Measurements from ENCODE around the gene IFITM1. TPM values are rescaled to one million over a fixed set of nuclear protein-coding genes. Genes with fewer than 3 reads are reported as not detected.

IFITM1 gene
- polyA plus RNA-seq, 3 donors = 26.0 to 49.5 (median 36.3) TPM

DNA sequence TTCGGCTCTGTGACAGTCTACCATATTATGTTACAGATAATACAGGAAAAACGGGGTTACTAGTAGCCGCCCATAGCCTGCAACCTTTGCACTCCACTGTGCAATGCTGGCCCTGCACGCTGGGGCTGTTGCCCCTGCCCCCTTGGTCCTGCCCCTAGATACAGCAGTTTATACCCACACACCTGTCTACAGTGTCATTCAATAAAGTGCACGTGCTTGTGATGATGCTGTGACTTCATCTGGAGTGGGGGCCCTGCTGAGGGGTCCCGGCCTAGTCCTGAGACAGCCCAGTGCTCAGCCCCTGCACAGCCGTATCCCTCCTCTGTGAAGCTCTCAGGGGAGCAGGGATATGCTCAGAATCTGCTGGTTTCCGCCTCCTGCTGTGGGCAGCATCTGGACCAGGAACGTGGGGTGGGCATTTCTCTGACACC lies 1.2 kb downstream of the IFITM1 start:
- TF ChIP-seq, protein P1, sequence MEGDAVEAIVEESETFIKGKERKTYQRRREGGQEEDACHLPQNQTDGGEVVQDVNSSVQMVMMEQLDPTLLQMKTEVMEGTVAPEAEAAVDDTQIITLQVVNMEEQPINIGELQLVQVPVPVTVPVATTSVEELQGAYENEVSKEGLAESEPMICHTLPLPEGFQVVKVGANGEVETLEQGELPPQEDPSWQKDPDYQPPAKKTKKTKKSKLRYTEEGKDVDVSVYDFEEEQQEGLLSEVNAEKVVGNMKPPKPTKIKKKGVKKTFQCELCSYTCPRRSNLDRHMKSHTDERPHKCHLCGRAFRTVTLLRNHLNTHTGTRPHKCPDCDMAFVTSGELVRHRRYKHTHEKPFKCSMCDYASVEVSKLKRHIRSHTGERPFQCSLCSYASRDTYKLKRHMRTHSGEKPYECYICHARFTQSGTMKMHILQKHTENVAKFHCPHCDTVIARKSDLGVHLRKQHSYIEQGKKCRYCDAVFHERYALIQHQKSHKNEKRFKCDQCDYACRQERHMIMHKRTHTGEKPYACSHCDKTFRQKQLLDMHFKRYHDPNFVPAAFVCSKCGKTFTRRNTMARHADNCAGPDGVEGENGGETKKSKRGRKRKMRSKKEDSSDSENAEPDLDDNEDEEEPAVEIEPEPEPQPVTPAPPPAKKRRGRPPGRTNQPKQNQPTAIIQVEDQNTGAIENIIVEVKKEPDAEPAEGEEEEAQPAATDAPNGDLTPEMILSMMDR (IDR thresholded peaks at IDR 0.05) = no peak
- no peak overlapping the region for H3K27ac ChIP-seq (ENCODE audit: low read depth in 1 of 2, low read length in 2 of 2)
- no peak overlapping the region for H3K9ac ChIP-seq (ENCODE audit: insufficient read depth, low read length, poor library complexity, severe bottlenecking)
- Mint-ChIP-seq H3K4me1 (peaks cover 38% of the 10 kb centered on the region), H3K27me3 (ENCODE audit: low read depth in 3 of 3) (peaks cover 24 to 55% (median 49%) of the 10 kb centered on the region in 3 donors), H3K27ac (no peak overlapping the region), H3K9me3 (peaks cover 0 to 6% (median 0%) of the 10 kb centered on the region in 7 donors), H3K4me3 (peak overlapping the region; percentile 48 to 90), H3K36me3 (peaks cover 10 to 14% of the 10 kb centered on the region in 2 donors)
- H4K20me1 ChIP-seq (ENCODE audit: insufficient read depth, low read length) = no peaks in the 10 kb centered on the region
- peak in 1 of 3 donors; percentile 1 for DNase-seq
- intact Hi-C loops (cut with micrococcal nuclease) = no loop called here
- no peaks in the 10 kb centered on the region for H3K9me3 ChIP-seq (replicated peaks in 1 of 2; ENCODE audit: control insufficient read depth in 1 of 2, insufficient read depth in 1 of 2, low read length in 2 of 2)
- H3K4me1 ChIP-seq (ENCODE audit: control insufficient read depth in 1 of 2, insufficient read depth in 2 of 2, low read length in 2 of 2) = peaks cover 40 to 58% of the 10 kb centered on the region in 2 donors
- 89% methylated on average over 8 of the region's 9 CpGs for WGBS (ENCODE audit: insufficient coverage)
- peaks cover 8 to 47% of the 10 kb centered on the region in 2 donors for H3K27me3 ChIP-seq (ENCODE audit: control insufficient read depth in 2 of 2, insufficient read depth in 2 of 2, low read length in 2 of 2)
- peak overlapping the region in 1 of 3 experiments; percentile 60 for H3K4me3 ChIP-seq (replicated peaks in 1 of 3; ENCODE audit: low read depth in 2 of 3, low read length in 3 of 3)
- no peaks in the 10 kb centered on the region for H3K79me2 ChIP-seq (ENCODE audit: insufficient read depth, low read length)
- H3K4me2 ChIP-seq (replicated peaks; ENCODE audit: extremely low read depth, low read length, poor library complexity, severe bottlenecking) = peak overlapping the region; percentile 28
- H3K36me3 ChIP-seq (replicated peaks in 1 of 2; ENCODE audit: control insufficient read depth in 1 of 2, insufficient read depth in 2 of 2, low read length in 2 of 2) = no peaks in the 10 kb centered on the region
- no peak overlapping the region for H2AFZ ChIP-seq (ENCODE audit: insufficient read depth, low read depth, low read length, poor library complexity, severe bottlenecking)

DNA sequence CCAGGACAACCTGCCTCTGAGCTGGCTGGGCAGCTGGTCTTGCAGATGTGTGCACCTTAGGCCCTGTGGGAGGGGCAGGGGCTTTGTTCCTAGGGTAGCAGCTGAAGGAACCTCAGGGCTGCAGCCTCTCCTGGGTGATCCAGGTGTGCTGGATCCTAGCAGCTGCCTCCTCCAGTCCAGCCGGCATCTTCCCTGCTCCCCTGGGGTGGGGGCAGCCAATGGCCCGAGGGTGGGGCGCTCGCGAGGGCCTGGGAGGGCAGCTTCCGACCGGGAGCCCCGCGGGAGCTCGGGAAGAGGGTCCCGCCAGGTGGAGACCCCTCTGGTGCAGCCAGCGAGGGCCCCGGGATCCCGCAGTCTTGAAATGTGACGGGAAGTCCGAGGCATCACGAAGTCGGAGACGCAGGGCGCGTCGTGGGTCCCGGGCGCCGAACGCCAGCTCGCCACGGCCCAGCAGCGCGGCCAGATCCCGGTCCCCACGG lies 1.7 kb downstream of the IFITM1 start:
- Histone ChIP-seq H3K27me3 (ENCODE audit: control insufficient read depth in 2 of 2, insufficient read depth in 2 of 2, low read length in 2 of 2) (peaks cover 8 to 47% of the 10 kb centered on the region in 2 donors), H4K20me1 (ENCODE audit: insufficient read depth, low read length) (no peaks in the 10 kb centered on the region), H3K36me3 (replicated peaks in 1 of 2; ENCODE audit: control insufficient read depth in 1 of 2, insufficient read depth in 2 of 2, low read length in 2 of 2) (no peaks in the 10 kb centered on the region), H2AFZ (ENCODE audit: insufficient read depth, low read depth, low read length, poor library complexity, severe bottlenecking) (no peak overlapping the region), H3K4me3 (replicated peaks in 1 of 3; ENCODE audit: low read depth in 2 of 3, low read length in 3 of 3) (no peak overlapping the region), H3K9me3 (replicated peaks in 1 of 2; ENCODE audit: control insufficient read depth in 1 of 2, insufficient read depth in 1 of 2, low read length in 2 of 2) (no peaks in the 10 kb centered on the region), H3K79me2 (ENCODE audit: insufficient read depth, low read length) (peaks cover 3% of the 10 kb centered on the region), H3K27ac (ENCODE audit: low read depth in 1 of 2, low read length in 2 of 2) (no peak overlapping the region), H3K4me1 (ENCODE audit: control insufficient read depth in 1 of 2, insufficient read depth in 2 of 2, low read length in 2 of 2) (peaks cover 42 to 62% of the 10 kb centered on the region in 2 donors), H3K4me2 (replicated peaks; ENCODE audit: extremely low read depth, low read length, poor library complexity, severe bottlenecking) (peak overlapping the region; percentile 28), H3K9ac (ENCODE audit: insufficient read depth, low read length, poor library complexity, severe bottlenecking) (no peak overlapping the region)
- Mint-ChIP-seq H3K27ac (no peak overlapping the region), H3K4me3 (peak overlapping the region; percentile 48 to 90), H3K27me3 (ENCODE audit: low read depth in 3 of 3) (peaks cover 24 to 60% (median 54%) of the 10 kb centered on the region in 3 donors), H3K4me1 (peaks cover 43% of the 10 kb centered on the region), H3K9me3 (peaks cover 0 to 6% (median 2%) of the 10 kb centered on the region in 7 donors), H3K36me3 (peaks cover 14% of the 10 kb centered on the region in 2 donors)
- intact Hi-C loops (cut with micrococcal nuclease) = no loop called here
- 84% methylated on average over 31 of the region's 32 CpGs for WGBS (ENCODE audit: insufficient coverage)
- TF ChIP-seq, protein P1 (IDR thresholded peaks at IDR 0.05) = no peak
- peak in 1 of 3 donors; percentile 3 for DNase-seq
